HG02943 (cell line): ENCODE results near the gene PTK6.
"Not testable (repeated sequence)": the region's sequence is repeated elsewhere in the genome, so short reads cannot be mapped to it uniquely, and the experiment has no call there.

ENCODE experiments used
- ATAC-seq: cut with Tn5 transposase; IDR thresholded peaks from one replicate; pipeline ENCODE4 v1.9.1; 2021; ENCODE audit warnings: mild to moderate bottlenecking, low read depth, moderate library complexity; ENCODE audit not compliant: unreplicated experiment

The PTK6 gene

GRCh38 chr20:63559485-63560332 lies 22.5 kb upstream of the PTK6 start:
- ATAC-seq, result not testable (repeated sequence)

- no peak for ATAC-seq
These were observed 21.8 kb upstream of the PTK6 start for GRCh38 chr20:63558804-63559484.

- ATAC-seq, result no peak
These were observed 20.3 kb upstream of the PTK6 start for GRCh38 chr20:63557481-63557891.

GRCh38 chr20:63556873-63557478 lies 19.8 kb upstream of the PTK6 start:
- no peak for ATAC-seq

GRCh38 chr20:63555661-63556381 lies 18.6 kb upstream of the PTK6 start:
- ATAC-seq, result no peak

GRCh38 chr20:63554361-63555278 lies 17.4 kb upstream of the PTK6 start:
- no peak for ATAC-seq

- ATAC-seq, result no peak
These were observed 16.7 kb upstream of the PTK6 start, which contains the start of gene FNDC11 for GRCh38 chr20:63553933-63554290. Gene FNDC11, plus strand, starts transcription at chr20:63554159. Its CDS starts 1,505 bp downstream, at chr20:63555664.

- no peak for ATAC-seq
These were observed 16.2 kb upstream of the PTK6 start for GRCh38 chr20:63553251-63553932.

GRCh38 chr20:63552481-63553249 lies 15.5 kb upstream of the PTK6 start:
- ATAC-seq, result no peak

GRCh38 chr20:63551068-63551467 lies 13.9 kb upstream of the PTK6 start:
- no peak for ATAC-seq

- ATAC-seq, result no peak
These were observed 12.6 kb upstream of the PTK6 start for GRCh38 chr20:63549679-63550282.

GRCh38 chr20:63549019-63549418 lies 11.8 kb upstream of the PTK6 start:
- ATAC-seq, result no peak

GRCh38 chr20:63548542-63548941 lies 11.4 kb upstream of the PTK6 start:
- no peak for ATAC-seq

- no peak for ATAC-seq
These were observed 10.7 kb upstream of the PTK6 start, which contains the start of gene SRMS for GRCh38 chr20:63547725-63548480. Gene SRMS, minus strand, starts transcription at chr20:63547749. Its CDS starts 286 bp downstream, at chr20:63547463.

- no peak for ATAC-seq
These were observed 10.0 kb upstream of the PTK6 start for GRCh38 chr20:63546956-63547724.

GRCh38 chr20:63546256-63546955 lies 9.2 kb upstream of the PTK6 start:
- ATAC-seq, result no peak
